H1 (cell line): ENCODE data around the gene GRIK2. TPM values are rescaled to one million over a fixed set of nuclear protein-coding genes. Genes with fewer than 3 reads are reported as not detected.

Experiments used
- CTCF ChIA-PET: fragments of 300-600 bp; sonication (Branson Sonifier 250); formaldehyde crosslinking; loops from one replicate; lab custom pipeline; 2021; ENCODE audit not compliant: partially characterized antibody; lab: Charles Lee
- POLR2A ChIA-PET: fragments of 300-600 bp; sonication (Branson Sonifier 250); formaldehyde crosslinking; loops from one replicate; lab custom pipeline; 2021; ENCODE audit warnings: inconsistent platforms; ENCODE audit not compliant: partially characterized antibody; lab: Charles Lee
- DNase-seq, 2 experiments: peaks; one replicate each; pipeline versions ENCODE4 v3.0.0 to v3.0.0-alpha.2; 2010 to 2022; ENCODE audit warnings: low spot score in 2 of 2, low read depth in 1 of 2, mixed read lengths in 1 of 2
- FAIRE-seq: peaks from 2 replicates; lab custom pipeline; 2011; peaks lifted over from hg19 to GRCh38; lab: Jason Lieb, UNC
- H2AFZ ChIP-seq: 2 replicates; pipeline ENCODE4 v1.8.1; 2012; ENCODE audit warnings: low read length, inconsistent platforms
- H2AK5ac ChIP-seq: 2 replicates; pipeline ENCODE4 v1.6.1; 2013; ENCODE audit warnings: low read depth, low read length
- H2BK120ac ChIP-seq: replicated peaks from 2 replicates; pipeline ENCODE3; 2013; ENCODE audit warnings: low read depth, low read length, inconsistent platforms
- H2BK12ac ChIP-seq: 2 replicates; pipeline ENCODE4 v1.6.1; 2013; ENCODE audit warnings: low read depth, low read length
- H2BK15ac ChIP-seq: 2 replicates; pipeline ENCODE4 v1.6.1; 2013; ENCODE audit warnings: low read length
- H2BK20ac ChIP-seq: 2 replicates; pipeline ENCODE4 v1.6.1; 2013; ENCODE audit warnings: low read length
- H2BK5ac ChIP-seq: 2 replicates; pipeline ENCODE4 v1.6.1; 2013; ENCODE audit warnings: low read depth, low read length
- H3K14ac ChIP-seq: 2 replicates; pipeline ENCODE4 v1.6.1; 2013; ENCODE audit warnings: inconsistent platforms; ENCODE audit not compliant: insufficient read length
- H3K18ac ChIP-seq: 2 replicates; pipeline ENCODE4 v1.6.1; 2013; ENCODE audit warnings: low read length; ENCODE audit errors: extremely low read depth
- H3K23ac ChIP-seq: 2 replicates; pipeline ENCODE4 v1.6.1; 2013; ENCODE audit warnings: inconsistent platforms; ENCODE audit not compliant: insufficient read length
- H3K23me2 ChIP-seq: 2 replicates; pipeline ENCODE4 v1.6.1; 2013; ENCODE audit warnings: low read depth, low read length
- H3K27ac ChIP-seq: 2 replicates; pipeline ENCODE4 v1.6.1; 2011; ENCODE audit warnings: low read depth, low read length, inconsistent platforms
- H3K27me3 ChIP-seq, 4 experiments: replicated peaks in 1 of 4; 1 replicate in 1 of 4; 2 replicates in 3 of 4; pipeline versions ENCODE4 v1.6.1 to v1.8.1; 2011 to 2013; ENCODE audit warnings: low read length in 3 of 4, mild to moderate bottlenecking in 3 of 4, inconsistent platforms in 2 of 4, mixed read lengths in 2 of 4, moderate library complexity in 1 of 4; ENCODE audit not compliant: control insufficient read depth in 3 of 4, insufficient read depth in 3 of 4; ENCODE audit errors: extremely low read depth in 1 of 4
- H3K36me3 ChIP-seq, 4 experiments: 2 replicates each; pipeline versions ENCODE4 v1.6.1 to v1.8.1; 2011 to 2013; ENCODE audit warnings: mild to moderate bottlenecking in 4 of 4, low read length in 3 of 4, moderate library complexity in 2 of 4, control low read depth in 1 of 4, inconsistent platforms in 1 of 4; ENCODE audit not compliant: insufficient read depth in 4 of 4, control insufficient read depth in 2 of 4
- H3K4ac ChIP-seq: replicated peaks from 2 replicates; pipeline ENCODE3; 2013; ENCODE audit warnings: low read length, low read depth, mixed read lengths, inconsistent platforms; ENCODE audit not compliant: insufficient read length
- H3K4me1 ChIP-seq, 4 experiments: replicated peaks in 1 of 4; 1 replicate in 1 of 4; 2 replicates in 3 of 4; pipeline versions ENCODE4 v1.6.1 to v1.8.1; 2011 to 2013; ENCODE audit warnings: low read length in 3 of 4, inconsistent platforms in 2 of 4, mixed read lengths in 1 of 4; ENCODE audit not compliant: insufficient read depth in 4 of 4, control insufficient read depth in 3 of 4
- H3K4me2 ChIP-seq, 2 experiments: 2 replicates each; pipeline versions ENCODE4 v1.6.1 to v1.8.1; 2011 to 2013; ENCODE audit warnings: low read depth in 2 of 2, low read length in 2 of 2, control low read depth in 1 of 2, inconsistent platforms in 1 of 2, mild to moderate bottlenecking in 1 of 2; ENCODE audit not compliant: insufficient read depth in 1 of 2
- H3K4me3 ChIP-seq, 4 experiments: fragments of 200-600, 300-600 bp in 1 of 4; sonication (generic), shearing (Covaris generic), sonication (Bioruptor Twin) in 1 of 4; 2 replicates each; pipeline versions ENCODE4 v1.5.1 to v1.8.1; 2011 to 2016; ENCODE audit warnings: low read length in 4 of 4, low read depth in 3 of 4, control low read depth in 2 of 4, inconsistent platforms in 2 of 4, mild to moderate bottlenecking in 2 of 4, mixed read lengths in 1 of 4, moderate library complexity in 1 of 4; ENCODE audit not compliant: insufficient read depth in 2 of 4; ENCODE audit errors: extremely low read depth in 1 of 4
- H3K56ac ChIP-seq: replicated peaks from 2 replicates; pipeline ENCODE3; 2013; ENCODE audit warnings: low read depth, mild to moderate bottlenecking, mixed read lengths, low read length, inconsistent platforms; ENCODE audit not compliant: insufficient read length
- H3K79me1 ChIP-seq: 2 replicates; pipeline ENCODE4 v1.6.1; 2013; ENCODE audit warnings: low read depth, low read length, control low read depth
- H3K79me2 ChIP-seq, 2 experiments: 2 replicates each; pipeline versions ENCODE4 v1.6.1 to v1.8.1; 2012 to 2013; ENCODE audit warnings: low read length in 2 of 2, mild to moderate bottlenecking in 2 of 2, inconsistent platforms in 1 of 2; ENCODE audit not compliant: insufficient read depth in 2 of 2, control insufficient read depth in 1 of 2
- H3K9ac ChIP-seq, 4 experiments: replicated peaks in 1 of 4; 1 replicate in 1 of 4; 2 replicates in 3 of 4; pipeline versions ENCODE4 v1.6.1 to v1.8.1; 2011 to 2013; ENCODE audit warnings: low read depth in 3 of 4, low read length in 3 of 4, control low read depth in 2 of 4, mild to moderate bottlenecking in 2 of 4, moderate library complexity in 2 of 4, inconsistent platforms in 1 of 4; ENCODE audit errors: extremely low read depth in 1 of 4
- H3K9me3 ChIP-seq, 2 experiments: 2 replicates each; pipeline versions ENCODE4 v1.6.1 to v1.8.1; 2012 to 2013; ENCODE audit warnings: mild to moderate bottlenecking in 2 of 2, moderate library complexity in 2 of 2, control low read depth in 1 of 2, inconsistent platforms in 1 of 2, low read depth in 1 of 2, low read length in 1 of 2, mixed read lengths in 1 of 2; ENCODE audit not compliant: insufficient read depth in 2 of 2
- H4K20me1 ChIP-seq, 2 experiments: replicated peaks in 1 of 2; 2 replicates each; pipeline versions ENCODE3 to v1.8.1; 2011 to 2013; ENCODE audit warnings: inconsistent platforms in 2 of 2, low read length in 2 of 2, mild to moderate bottlenecking in 1 of 2; ENCODE audit not compliant: insufficient read depth in 2 of 2, control insufficient read depth in 1 of 2
- H4K5ac ChIP-seq: 2 replicates; pipeline ENCODE4 v1.6.1; 2013; ENCODE audit warnings: low read length, low read depth, mixed read lengths, inconsistent platforms; ENCODE audit not compliant: insufficient read length
- H4K8ac ChIP-seq: 2 replicates; pipeline ENCODE4 v1.8.0; 2013; ENCODE audit warnings: mild to moderate bottlenecking, moderate library complexity, low read length, inconsistent platforms; ENCODE audit not compliant: insufficient read depth; ENCODE audit errors: extremely low read depth
- H4K91ac ChIP-seq: replicated peaks from 2 replicates; pipeline ENCODE3; 2013; ENCODE audit warnings: low read length, mixed read lengths, inconsistent platforms; ENCODE audit not compliant: insufficient read length
- CREB1 ChIP-seq: IDR thresholded peaks from 2 replicates; pipeline ENCODE4 v1.6.1; 2012; ENCODE audit warnings: inconsistent platforms
- JUND ChIP-seq: IDR thresholded peaks from 2 replicates; pipeline ENCODE4 v1.6.1; 2011; ENCODE audit warnings: mild to moderate bottlenecking, improper control_type of control experiment, low read length
- NANOG ChIP-seq: IDR thresholded peaks from 2 replicates; pipeline ENCODE4 v1.6.1; 2011; ENCODE audit warnings: low read length, low read depth, mild to moderate bottlenecking, inconsistent platforms; ENCODE audit not compliant: insufficient read depth, poor library complexity, severe bottlenecking
- POU5F1 ChIP-seq: IDR thresholded peaks from 2 replicates; pipeline ENCODE4 v1.6.1; 2011; ENCODE audit warnings: low read depth, mild to moderate bottlenecking, low read length, moderate library complexity
- polyA plus RNA-seq, 7 experiments: library from polyadenylated mRNA; depleted of rRNA in 3 of 7; stranded (reverse) in 5 of 7; unstranded in 2 of 7; fragments of >200 nt in 5 of 7; fragments of 200-250 nt in 2 of 7; gene quantifications; 1 replicate in 5 of 7; 2 replicates in 1 of 7; 4 replicates in 1 of 7; pipeline versions ENCODE4 v1.2.1 to v1.2.3, GENCODE V29; 2011 to 2013; ENCODE audit warnings: missing spikeins in 2 of 7, mixed read lengths in 2 of 7
- total RNA-seq: library from RNA; stranded (reverse); fragmentation: NEBNext Ultra II Directional; extraction: Animal tissue kit (Norgen Biotek cat#: 25700); gene quantifications from 2 replicates; pipeline ENCODE4 v1.2.1, GENCODE V29; 2021

GRIK2 gene
- total and polyA plus RNA-seq, 2 of the 8 experiments (the other 6 are each of a cell fraction or from before 2014, with no cell fraction given), result 1.8 to 2.2 TPM

DNA sequence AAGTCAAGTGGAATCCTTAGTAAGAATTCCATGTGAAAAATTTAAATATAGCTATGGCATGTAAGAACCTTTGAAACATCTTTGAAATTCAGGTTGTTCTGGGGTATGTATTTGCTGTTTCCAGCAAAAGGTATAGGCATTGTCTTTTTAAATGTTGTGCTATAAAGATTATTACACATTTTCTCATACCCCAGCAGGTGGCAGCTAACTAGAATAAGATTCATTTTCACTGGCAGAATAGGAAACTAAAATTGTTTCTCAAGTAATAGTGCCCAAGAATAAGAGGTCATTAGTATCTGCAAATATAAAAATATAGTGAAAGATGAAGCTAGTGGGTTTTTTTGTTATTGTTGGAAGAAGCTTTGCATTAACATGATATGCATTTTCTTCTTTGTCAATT, 1.8 kb downstream of the GRIK2 start:
- no peak overlapping the region for H3K4ac ChIP-seq
- H3K4me3 ChIP-seq, result no peak overlapping the region
- TF ChIP-seq CREB1 (no peak), JUND (no peak), POU5F1 (no peak), NANOG (no peak)
- H3K4me2 ChIP-seq, result no peak overlapping the region
- H3K36me3 ChIP-seq, result no peaks in the 10 kb centered on the region
- no peaks in the 10 kb centered on the region for H3K9me3 ChIP-seq
- no peak overlapping the region for H2BK20ac ChIP-seq
- no peak overlapping the region for H3K23ac ChIP-seq
- H3K56ac ChIP-seq, result no peak overlapping the region
- H3K79me2 ChIP-seq, result no peaks in the 10 kb centered on the region
- H3K18ac ChIP-seq, result no peak overlapping the region
- no peaks in the 10 kb centered on the region for H3K79me1 ChIP-seq
- H2BK15ac ChIP-seq, result no peak overlapping the region
- H4K20me1 ChIP-seq, result peaks cover 0 to 2% of the 10 kb centered on the region in 2 experiments
- no peak overlapping the region for H2BK12ac ChIP-seq
- no peak overlapping the region for H3K9ac ChIP-seq
- peaks cover 29% of the 10 kb centered on the region for H3K23me2 ChIP-seq
- no peak overlapping the region for H3K27ac ChIP-seq
- no peak overlapping the region for H4K8ac ChIP-seq
- H3K14ac ChIP-seq, result no peak overlapping the region
- no peak overlapping the region for H2BK5ac ChIP-seq
- H3K4me1 ChIP-seq, result peaks cover 3 to 13% (median 4%) of the 10 kb centered on the region in 4 experiments; a peak in 5 of 7 replicates
- no peak overlapping the region for H2AK5ac ChIP-seq
- ChIA-PET CTCF (interaction anchor here (0.7 to 1.4 kb wide), 4 partner anchors 26 to 312 kb away, joined by 3 to 4 read pairs (median 3); no protein-coding TSS in a partner anchor), POLR2A (no interaction called here)
- H4K5ac ChIP-seq, result no peak overlapping the region
- no peak overlapping the region for H2AFZ ChIP-seq
- H4K91ac ChIP-seq, result no peak overlapping the region
- peaks cover 24 to 63% (median 52%) of the 10 kb centered on the region in 4 experiments for H3K27me3 ChIP-seq
- DNase-seq (no peak), FAIRE-seq (no peak)
- H2BK120ac ChIP-seq, result no peak overlapping the region
